GM12878 (cell line): Measurements from ENCODE around the gene ATP2B1. TPM values are rescaled to one million over a fixed set of nuclear protein-coding genes. Genes with fewer than 3 reads are reported as not detected.

Experiments used
- CBFB ChIP-seq: IDR thresholded peaks from 2 replicates; pipeline ENCODE4 v1.6.1; 2016; ENCODE audit warnings: antibody characterized with exemption, low read depth
- DPF2 ChIP-seq: fragments of 450-650 bp; IDR thresholded peaks from 2 replicates; pipeline ENCODE4 v1.6.1; 2017; ENCODE audit warnings: mild to moderate bottlenecking
- TCF3 ChIP-seq: IDR thresholded peaks from 2 replicates; pipeline ENCODE4 v1.6.1; 2012; ENCODE audit warnings: low read depth, mild to moderate bottlenecking, low read length, borderline replicate concordance; ENCODE audit not compliant: insufficient read depth
- polyA plus RNA-seq, 11 experiments: library from polyadenylated mRNA; depleted of rRNA in 4 of 11; unstranded in 6 of 11; stranded (reverse) in 5 of 11; fragments of >200 nt; fragmentation: Nextera tagmentation in 4 of 11; fragmentation: Illumina TruSeq in 1 of 11; extraction: Ambion mirVana in 4 of 11; extraction: Trizol in 1 of 11; gene quantifications; 1 replicate in 1 of 11; 2 replicates in 10 of 11; pipeline versions ENCODE4 v1.2.1 to v1.2.3, GENCODE V29; 2011 to 2016; ENCODE audit warnings: inconsistent platforms in 2 of 11, missing spikeins in 2 of 11, low read depth in 1 of 11
- small RNA-seq: library from RNA; depleted of rRNA; stranded (forward); fragments of <200 nt; gene quantifications from one replicate; pipeline ENCODE3, GENCODE V24; 2014
- total RNA-seq, 4 experiments: library from RNA; depleted of rRNA in 3 of 4; stranded (reverse); fragments of >200 nt in 3 of 4; fragmentation: Illumina TruSeq in 1 of 4; extraction: Trizol in 1 of 4; gene quantifications; 2 replicates each; pipeline versions ENCODE4 v1.2.1 to v1.2.3, GENCODE V29; 2013 to 2021

ATP2B1 gene
- total and polyA plus RNA-seq, 10 of the 15 experiments (the other 5 are each of a cell fraction or from before 2014, with no cell fraction given), result 15.9 to 67.8 (median 48.5) TPM

DNA sequence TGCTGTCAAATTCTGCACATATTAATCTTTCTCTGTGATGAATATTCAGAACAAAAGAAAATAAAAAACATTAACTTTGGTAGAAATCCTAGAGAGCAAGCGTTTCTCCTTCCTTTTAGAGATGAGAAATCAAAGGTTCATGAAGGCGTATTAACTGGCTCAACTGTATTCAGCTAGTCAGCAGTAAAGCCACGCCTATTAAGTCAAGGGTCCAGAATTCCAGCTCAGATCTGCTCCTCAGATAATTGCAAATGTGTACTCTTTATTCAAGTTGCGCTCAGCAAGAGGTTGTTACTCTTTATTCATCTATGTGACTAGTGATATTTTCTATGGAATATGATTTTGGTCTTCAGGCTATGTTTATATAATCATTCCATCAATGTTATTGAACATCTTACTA, 169.7 kb downstream of the ATP2B1 start (continued):
- no peak for TF ChIP-seq TCF3
- no peak for TF ChIP-seq DPF2
- TF ChIP-seq CBFB, result no peak

Small RNA genes lying within 50 kb of the gene (small RNA-seq; reads per million reads assigned to genes)
- gene AC025034.2, result not detected
- not detected for gene RNA5SP365
- not detected for gene RNU6-148P

Other genes with a start within 250 kb of the ATP2B1 start
- gene GALNT4, start 184.0 kb downstream of the ATP2B1 start, total RNA-seq (2014; rRNA removed), result 1.6 and 3.0 TPM in 2 replicates
- gene GALNT4, start 184.0 kb downstream of the ATP2B1 start, total RNA-seq (2014; rRNA removed; fragmentation: Illumina TruSeq; extraction: Trizol), result 1.9 and 2.7 TPM in 2 replicates
- 2.6 TPM in 2 replicates for gene GALNT4, start 184.0 kb downstream of the ATP2B1 start, total RNA-seq (2021)
- gene GALNT4, start 184.0 kb downstream of the ATP2B1 start, polyA plus RNA-seq (2011; rRNA removed), result 1.7 and 2.2 TPM in 2 replicates
- 1.8 and 1.9 TPM in 2 replicates for gene GALNT4, start 184.0 kb downstream of the ATP2B1 start, polyA plus RNA-seq (2014; fragmentation: Illumina TruSeq; extraction: Trizol)
- gene GALNT4, start 184.0 kb downstream of the ATP2B1 start, polyA plus RNA-seq (2014; fragmentation: Nextera tagmentation; extraction: Ambion mirVana), result 1 to 10 TPM in 1 of 2 experiments, under 1 TPM in 1; 0.90 to 1.1 TPM
- 1.3 and 1.4 TPM in 2 replicates for gene GALNT4, start 184.0 kb downstream of the ATP2B1 start, polyA plus RNA-seq (2014; rRNA removed)
- gene GALNT4, start 184.0 kb downstream of the ATP2B1 start, polyA plus RNA-seq (2016; fragmentation: Nextera tagmentation; extraction: Ambion mirVana), result 1 to 10 TPM; 2.3 to 2.9 TPM
- 10.8 and 14.5 TPM in 2 replicates for gene POC1B, start 182.8 kb downstream of the ATP2B1 start, total RNA-seq (2014; rRNA removed)
- gene POC1B, start 182.8 kb downstream of the ATP2B1 start, total RNA-seq (2014; rRNA removed; fragmentation: Illumina TruSeq; extraction: Trizol), result 11.6 and 16.9 TPM in 2 replicates
- gene POC1B, start 182.8 kb downstream of the ATP2B1 start, total RNA-seq (2021), result 8.6 and 11.1 TPM in 2 replicates
- 16.7 and 26.5 TPM in 2 replicates for gene POC1B, start 182.8 kb downstream of the ATP2B1 start, polyA plus RNA-seq (2011; rRNA removed)
- 12.6 and 16.6 TPM in 2 replicates for gene POC1B, start 182.8 kb downstream of the ATP2B1 start, polyA plus RNA-seq (2014; fragmentation: Illumina TruSeq; extraction: Trizol)
- gene POC1B, start 182.8 kb downstream of the ATP2B1 start, polyA plus RNA-seq (2014; fragmentation: Nextera tagmentation; extraction: Ambion mirVana), result 1 to 10 TPM; 4.4 to 6.3 TPM
- gene POC1B, start 182.8 kb downstream of the ATP2B1 start, polyA plus RNA-seq (2014; rRNA removed), result 5.8 and 9.0 TPM in 2 replicates
- gene POC1B, start 182.8 kb downstream of the ATP2B1 start, polyA plus RNA-seq (2016; fragmentation: Nextera tagmentation; extraction: Ambion mirVana), result 10 to 100 TPM; 17.4 to 17.8 TPM